ENCODE measurements around the gene PLIN4. TPM values are rescaled to one million over a fixed set of nuclear protein-coding genes. Genes with fewer than 3 reads are reported as not detected.

Gene PLIN4
- total and polyA plus RNA-seq, 2 donors (not counting 3 experiments of a cell fraction or from before 2014, with no cell fraction given): 0.01 TPM; not detected in 1

DNA sequence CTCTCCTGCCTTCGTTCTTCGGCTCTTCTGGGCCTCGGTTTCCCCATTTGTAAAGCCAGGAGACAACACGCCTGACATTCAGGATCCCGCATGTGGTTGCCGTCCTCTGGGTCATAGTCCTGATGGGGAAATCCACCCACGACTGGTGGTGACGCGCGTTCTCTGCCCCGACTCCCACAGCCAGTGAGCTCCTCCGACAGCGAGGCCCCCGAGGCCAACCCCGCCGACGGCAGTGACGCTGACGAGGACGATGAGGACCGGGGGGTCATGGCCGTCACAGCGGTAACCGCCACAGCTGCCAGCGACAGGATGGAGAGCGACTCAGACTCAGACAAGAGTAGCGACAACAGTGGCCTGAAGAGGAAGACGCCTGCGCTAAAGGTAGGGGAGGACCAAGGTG is 29.8 kb downstream of the PLIN4 start:
- H3K4me3 ChIP-seq (replicated peaks in 1 of 3; ENCODE audit: insufficient read depth in 1 of 3, low read depth in 1 of 3, low read length in 3 of 3): no peak overlapping the region
- ChIA-PET POLR2A (no interaction called here), CTCF (no interaction called here)
- H3K79me2 ChIP-seq (ENCODE audit: control insufficient read depth, insufficient read depth, low read length): no peaks in the 10 kb centered on the region
- no peaks in the 10 kb centered on the region for H3K9me3 ChIP-seq (replicated peaks; ENCODE audit: control insufficient read depth, insufficient read depth, low read length)
- H2AFZ ChIP-seq (ENCODE audit: low read depth, low read length): no peak overlapping the region
- H4K20me1 ChIP-seq (replicated peaks; ENCODE audit: control insufficient read depth, extremely low read depth, insufficient read depth, low read length): no peaks in the 10 kb centered on the region
- no peak overlapping the region for H3K27ac ChIP-seq (ENCODE audit: insufficient read depth, low read depth, low read length)
- no peak for DNase-seq (ENCODE audit: low read depth, low spot score)
- no peak for FAIRE-seq
- peaks cover 5 to 33% of the 10 kb centered on the region in 2 experiments for H3K36me3 ChIP-seq (ENCODE audit: control insufficient read depth in 2 of 2, extremely low read depth in 1 of 2, insufficient read depth in 2 of 2, low read length in 2 of 2)
- no peaks in the 10 kb centered on the region for H3K27me3 ChIP-seq (ENCODE audit: control insufficient read depth in 2 of 2, insufficient read depth in 2 of 2, low read length in 2 of 2)
- dilution Hi-C loops (cut with MboI; ENCODE audit: extremely low pct_ligation_motif_present, low sequenced_read_pairs): no loop called here
- no peaks in the 10 kb centered on the region for H3K9me1 ChIP-seq (replicated peaks; ENCODE audit: control insufficient read depth, extremely low read depth, insufficient read depth, low read length)
- intact Hi-C loops (cut with micrococcal nuclease): no loop called here
- H3K4me2 ChIP-seq (ENCODE audit: insufficient read depth, low read length): no peak overlapping the region
- no peaks in the 10 kb centered on the region for H3K4me1 ChIP-seq (ENCODE audit: control insufficient read depth, extremely low read depth, insufficient read depth, low read length)
- TF ChIP-seq JUN (IDR thresholded peaks at IDR 0.05; ENCODE audit: borderline replicate concordance, insufficient read depth, insufficient read length, low read depth) (no peak), MAX (IDR thresholded peaks at IDR 0.05; ENCODE audit: insufficient read depth, insufficient read length) (no peak)
- BruUV-seq (replicated peaks): no TSS peak
- no peak overlapping the region for H3K9ac ChIP-seq (replicated peaks; ENCODE audit: extremely low read depth, insufficient read depth, low read length)

DNA sequence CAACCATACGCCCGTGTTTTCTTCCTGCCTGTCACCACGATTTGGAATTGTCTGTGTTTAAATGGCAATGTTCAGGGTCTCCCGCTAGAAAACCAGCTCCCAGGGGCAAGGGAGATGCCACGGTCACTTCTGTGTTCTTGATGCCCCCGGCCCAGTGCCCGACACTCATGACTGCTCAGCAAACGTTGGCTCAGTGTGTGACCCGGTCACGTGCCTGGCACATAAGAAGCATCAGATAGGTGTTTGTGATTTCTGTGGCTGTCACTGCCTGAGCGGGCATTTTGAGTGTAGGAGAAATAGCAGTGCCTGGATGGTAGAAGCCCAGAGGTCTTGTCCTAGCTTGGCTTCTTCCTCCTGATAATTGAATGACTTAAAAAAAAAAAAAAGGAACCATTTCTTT is 30.7 kb downstream of the PLIN4 start:
- intact Hi-C loops (cut with micrococcal nuclease): no loop called here
- Histone ChIP-seq H3K27ac (ENCODE audit: insufficient read depth, low read depth, low read length) (no peak overlapping the region), H3K79me2 (ENCODE audit: control insufficient read depth, insufficient read depth, low read length) (no peaks in the 10 kb centered on the region), H4K20me1 (replicated peaks; ENCODE audit: control insufficient read depth, extremely low read depth, insufficient read depth, low read length) (no peaks in the 10 kb centered on the region), H3K9me3 (replicated peaks; ENCODE audit: control insufficient read depth, insufficient read depth, low read length) (no peaks in the 10 kb centered on the region), H2AFZ (ENCODE audit: low read depth, low read length) (no peak overlapping the region), H3K27me3 (ENCODE audit: control insufficient read depth in 2 of 2, insufficient read depth in 2 of 2, low read length in 2 of 2) (no peaks in the 10 kb centered on the region), H3K9ac (replicated peaks; ENCODE audit: extremely low read depth, insufficient read depth, low read length) (no peak overlapping the region), H3K36me3 (ENCODE audit: control insufficient read depth in 2 of 2, extremely low read depth in 1 of 2, insufficient read depth in 2 of 2, low read length in 2 of 2) (peaks cover 8 to 33% of the 10 kb centered on the region in 2 experiments), H3K4me2 (ENCODE audit: insufficient read depth, low read length) (no peak overlapping the region), H3K4me1 (ENCODE audit: control insufficient read depth, extremely low read depth, insufficient read depth, low read length) (no peaks in the 10 kb centered on the region), H3K9me1 (replicated peaks; ENCODE audit: control insufficient read depth, extremely low read depth, insufficient read depth, low read length) (no peaks in the 10 kb centered on the region), H3K4me3 (replicated peaks in 1 of 3; ENCODE audit: insufficient read depth in 1 of 3, low read depth in 1 of 3, low read length in 3 of 3) (no peak overlapping the region)
- FAIRE-seq (no peak), DNase-seq (ENCODE audit: low read depth, low spot score) (no peak)
- ChIA-PET CTCF (no interaction called here), POLR2A (no interaction called here)
- dilution Hi-C loops (cut with MboI; ENCODE audit: extremely low pct_ligation_motif_present, low sequenced_read_pairs): no loop called here
- no peak for TF ChIP-seq MAX (IDR thresholded peaks at IDR 0.05; ENCODE audit: insufficient read depth, insufficient read length)
- TF ChIP-seq GATA2 (IDR thresholded peaks at IDR 0.05; ENCODE audit: insufficient read depth, insufficient read length, low read depth, low read length): no peak
- TF ChIP-seq EZH2 (IDR thresholded peaks at IDR 0.05; ENCODE audit: borderline replicate concordance, low read depth, low read length, severe bottlenecking): no peak
- no TSS peak for BruUV-seq (replicated peaks)
